Type B pancreatic cell (in vitro differentiated cells): ENCODE measurements around the gene FRAT1. TPM values are rescaled to one million over a fixed set of nuclear protein-coding genes. Genes with fewer than 3 reads are reported as not detected.
A peak's percentile ranks its signal among the peaks of the same experiment; 100 is the strongest.
"Not testable (repeated sequence)": the region's sequence is repeated elsewhere in the genome, so short reads cannot be mapped to it uniquely, and the experiment has no call there.

Experiments used
- DNase-seq: peaks from one replicate; pipeline ENCODE4 v3.0.0; 2021; ENCODE audit warnings: mixed read lengths; ENCODE audit not compliant: unreplicated experiment; ENCODE audit errors: extremely low spot score
- H3K27ac Mint-ChIP-seq: 2 replicates; pipeline ENCODE4 v1.8.0; 2021; ENCODE audit warnings: mild to moderate bottlenecking, mixed read lengths
- H3K27me3 Mint-ChIP-seq: 2 replicates; pipeline ENCODE4 v1.8.0; 2021; ENCODE audit warnings: mixed read lengths
- H3K36me3 Mint-ChIP-seq: 2 replicates; pipeline ENCODE4 v1.8.0; 2021; ENCODE audit warnings: mixed read lengths
- H3K4me1 Mint-ChIP-seq: one replicate; pipeline ENCODE4 v1.8.0; 2021; ENCODE audit warnings: mixed read lengths; ENCODE audit not compliant: unreplicated experiment
- H3K4me3 Mint-ChIP-seq: 2 replicates; pipeline ENCODE4 v1.8.0; 2021; ENCODE audit warnings: mild to moderate bottlenecking, mixed read lengths
- H3K9me3 Mint-ChIP-seq: 2 replicates; pipeline ENCODE4 v1.8.0; 2021; ENCODE audit warnings: mixed read lengths
- CTCF ChIP-seq: fragments of 200-600 bp; sonication (generic); conservative IDR thresholded peaks from 2 replicates; pipeline ENCODE4 v1.5.0; 2021; ENCODE audit warnings: antibody characterized with exemption, mild to moderate bottlenecking
- total RNA-seq: library from RNA; stranded (reverse); gene quantifications from 2 replicates; pipeline ENCODE4 v1.2.1, GENCODE V29; 2021; ENCODE audit warnings: low replicate concordance

FRAT1 gene
- total RNA-seq, 1 donor from 2014 or later: 4.7 TPM

GRCh38 chr10:97341416-97341815 is 22.3 kb downstream of the FRAT1 start:
- no peak for TF ChIP-seq CTCF
- Mint-ChIP-seq H3K27ac (no peak overlapping the region), H3K4me1 (peaks cover 19% of the 10 kb centered on the region), H3K36me3 (no peaks in the 10 kb centered on the region), H3K4me3 (no peak overlapping the region), H3K27me3 (peaks cover 34% of the 10 kb centered on the region), H3K9me3 (no peaks in the 10 kb centered on the region)
- no peak for DNase-seq

DNA sequence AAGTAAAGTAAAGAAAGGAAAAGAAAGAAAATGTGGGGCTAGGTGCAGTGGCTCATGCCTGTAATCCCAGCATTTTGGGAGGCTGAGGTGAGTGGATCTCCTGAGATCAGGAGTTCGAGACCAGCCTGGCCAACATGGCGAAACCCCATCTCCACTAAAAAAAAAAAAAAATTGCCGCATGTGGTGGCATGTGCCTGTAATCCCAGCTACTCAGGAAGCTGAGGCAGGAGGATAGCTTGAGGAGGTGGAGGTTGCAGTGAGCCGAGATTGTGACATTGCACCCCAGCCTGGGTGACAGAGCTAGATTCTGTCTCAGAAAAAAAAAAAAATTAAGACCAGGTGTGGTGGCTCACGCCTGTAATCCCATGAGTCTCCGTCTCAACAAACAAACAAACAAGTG is 24.6 kb downstream of the FRAT1 start:
- not testable (repeated sequence) for H3K4me3 Mint-ChIP-seq, H3K27ac Mint-ChIP-seq
- H3K27me3 Mint-ChIP-seq: peaks cover 12% of the 10 kb centered on the region

DNA sequence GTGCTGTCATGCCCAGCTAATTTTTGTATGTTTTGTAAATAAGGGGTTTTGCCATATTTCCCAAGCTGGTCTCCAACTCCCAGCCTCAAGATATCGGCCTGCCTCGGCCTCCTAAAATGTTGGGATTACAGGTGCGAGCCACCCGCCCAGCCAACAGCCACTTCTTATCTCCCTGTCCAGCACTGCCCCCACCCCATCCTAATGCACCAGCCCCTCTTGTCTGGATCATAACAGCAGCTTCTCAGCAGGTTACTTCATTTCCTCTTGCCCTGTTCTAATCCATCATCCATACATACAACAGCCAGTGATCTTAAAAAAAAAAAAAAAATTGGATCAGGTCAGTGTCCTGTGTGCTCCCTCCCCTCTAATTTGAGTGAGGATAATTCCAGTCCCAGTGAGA is 28.2 kb downstream of the FRAT1 start:
- Mint-ChIP-seq H3K4me3 (no peak overlapping the region), H3K36me3 (no peaks in the 10 kb centered on the region), H3K27me3 (peaks cover 5% of the 10 kb centered on the region), H3K4me1 (no peaks in the 10 kb centered on the region), H3K27ac (no peak overlapping the region), H3K9me3 (no peaks in the 10 kb centered on the region)
- DNase-seq: no peak
- no peak for TF ChIP-seq CTCF

More for the DNA sequence above, 24.6 kb downstream of the FRAT1 start:
- not testable (repeated sequence) for H3K4me1 Mint-ChIP-seq, H3K9me3 Mint-ChIP-seq, DNase-seq, H3K36me3 Mint-ChIP-seq

GRCh38 chr10:97349752-97350513 is 30.9 kb downstream of the FRAT1 start:
- TF ChIP-seq CTCF: no peak
- H3K27ac Mint-ChIP-seq: peak overlapping the region; percentile 17
- no peaks in the 10 kb centered on the region for H3K27me3 Mint-ChIP-seq
- no peak overlapping the region for H3K4me3 Mint-ChIP-seq
- no peak for DNase-seq
- no peaks in the 10 kb centered on the region for H3K4me1 Mint-ChIP-seq
- H3K36me3 Mint-ChIP-seq: no peaks in the 10 kb centered on the region
- no peaks in the 10 kb centered on the region for H3K9me3 Mint-ChIP-seq

DNA sequence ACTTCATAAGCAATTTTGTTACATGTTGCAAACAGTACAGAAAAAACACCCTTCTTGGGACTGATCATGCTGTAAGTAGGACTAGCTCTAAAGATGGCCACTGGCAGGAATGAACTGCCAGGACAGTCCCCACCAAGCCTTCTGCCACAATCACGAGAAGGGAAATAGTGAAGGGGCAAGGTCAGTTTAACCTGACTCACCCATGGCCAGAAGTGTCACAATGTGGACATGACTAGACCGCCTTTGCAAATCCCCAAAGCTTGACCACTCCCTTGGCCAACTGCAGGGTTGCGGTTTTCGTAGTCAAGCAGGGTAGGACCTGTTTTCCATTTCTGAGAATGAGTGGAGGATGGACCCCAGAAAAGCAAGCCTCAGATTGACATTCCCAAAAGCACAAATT is 34.9 kb downstream of the FRAT1 start:
- no peak for TF ChIP-seq CTCF
- Mint-ChIP-seq H3K4me3 (no peak overlapping the region), H3K27me3 (no peaks in the 10 kb centered on the region), H3K9me3 (no peaks in the 10 kb centered on the region), H3K36me3 (peaks cover 5% of the 10 kb centered on the region), H3K27ac (no peak overlapping the region), H3K4me1 (peaks cover 7% of the 10 kb centered on the region)
- DNase-seq: no peak

GRCh38 chr10:97355571-97355975 is 36.5 kb downstream of the FRAT1 start:
- peaks cover 7% of the 10 kb centered on the region for H3K4me1 Mint-ChIP-seq
- no peaks in the 10 kb centered on the region for H3K9me3 Mint-ChIP-seq
- TF ChIP-seq CTCF: peak; percentile 49
- DNase-seq: no peak
- H3K36me3 Mint-ChIP-seq: peaks cover 9% of the 10 kb centered on the region
- no peak overlapping the region for H3K4me3 Mint-ChIP-seq
- H3K27me3 Mint-ChIP-seq: no peaks in the 10 kb centered on the region
- H3K27ac Mint-ChIP-seq: peak overlapping the region; percentile 3
